ENCODE measurements around the gene TMEM147.

DNA sequence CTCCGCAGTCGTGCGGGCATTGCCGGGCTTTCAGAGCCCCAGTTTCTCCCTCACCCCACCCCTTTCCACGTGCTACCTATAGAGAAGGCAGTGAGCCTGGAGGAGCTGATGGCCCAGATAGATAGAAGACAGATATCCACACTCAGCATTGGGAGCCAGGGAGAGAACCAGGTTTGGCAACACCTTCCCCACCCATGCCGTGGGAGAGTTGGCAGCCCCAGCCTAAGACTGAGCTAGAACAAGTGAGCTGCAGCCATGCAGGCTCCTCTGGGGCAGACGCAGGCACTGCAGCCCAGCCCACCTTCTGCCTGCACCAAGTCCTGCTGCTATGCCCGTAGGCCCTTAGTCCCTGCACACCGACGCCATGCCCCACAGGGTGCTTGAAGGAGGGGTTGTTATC, 44.8 kb upstream of the TMEM147 start:
- TF ChIP-seq POLR2A (IDR thresholded peaks at IDR 0.05; ENCODE audit: low read length) (no peak), GATA1 (IDR thresholded peaks at IDR 0.05; ENCODE audit: low read depth, low read length) (no peak)
